Measurements from ENCODE around the gene SDK1.

DNA sequence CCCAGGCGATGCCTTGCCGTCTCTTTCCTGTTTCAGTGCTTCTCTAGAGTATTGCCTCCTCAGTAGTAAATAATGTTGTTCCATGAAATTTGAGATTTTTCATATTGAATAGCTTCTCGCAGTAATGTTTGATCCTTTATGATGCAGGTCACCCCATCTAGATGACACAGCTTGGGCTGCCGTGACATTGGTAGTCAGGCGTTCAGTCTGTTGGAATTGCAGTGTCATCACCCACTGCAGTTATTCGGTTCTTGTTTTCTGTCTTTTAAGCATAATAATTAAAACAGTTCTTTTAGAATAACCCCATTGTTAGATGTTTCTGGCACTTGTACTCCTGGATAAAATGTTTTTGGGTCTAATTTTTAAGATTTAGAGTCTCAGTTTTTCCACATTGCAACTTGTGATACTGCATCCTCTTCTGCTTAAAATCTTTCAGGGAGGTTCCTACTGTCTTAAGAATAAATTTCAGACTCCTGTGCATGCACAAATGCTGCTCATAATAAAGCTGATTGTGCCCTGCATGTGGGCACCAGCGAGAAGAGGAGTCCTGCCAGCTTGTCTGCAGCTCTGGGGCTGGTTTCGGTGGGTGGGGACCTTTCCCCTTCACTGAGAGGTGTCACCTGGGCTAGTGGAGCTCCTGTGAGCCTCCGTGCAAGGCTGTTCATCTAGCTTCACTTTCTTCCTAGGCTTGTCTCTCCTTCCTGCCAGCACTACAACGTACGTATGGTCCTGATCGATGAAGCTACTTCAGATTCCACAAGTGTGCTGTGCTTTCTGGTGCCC is 44.8 kb downstream of the SDK1 start:
- TF ChIP-seq, protein P1, sequence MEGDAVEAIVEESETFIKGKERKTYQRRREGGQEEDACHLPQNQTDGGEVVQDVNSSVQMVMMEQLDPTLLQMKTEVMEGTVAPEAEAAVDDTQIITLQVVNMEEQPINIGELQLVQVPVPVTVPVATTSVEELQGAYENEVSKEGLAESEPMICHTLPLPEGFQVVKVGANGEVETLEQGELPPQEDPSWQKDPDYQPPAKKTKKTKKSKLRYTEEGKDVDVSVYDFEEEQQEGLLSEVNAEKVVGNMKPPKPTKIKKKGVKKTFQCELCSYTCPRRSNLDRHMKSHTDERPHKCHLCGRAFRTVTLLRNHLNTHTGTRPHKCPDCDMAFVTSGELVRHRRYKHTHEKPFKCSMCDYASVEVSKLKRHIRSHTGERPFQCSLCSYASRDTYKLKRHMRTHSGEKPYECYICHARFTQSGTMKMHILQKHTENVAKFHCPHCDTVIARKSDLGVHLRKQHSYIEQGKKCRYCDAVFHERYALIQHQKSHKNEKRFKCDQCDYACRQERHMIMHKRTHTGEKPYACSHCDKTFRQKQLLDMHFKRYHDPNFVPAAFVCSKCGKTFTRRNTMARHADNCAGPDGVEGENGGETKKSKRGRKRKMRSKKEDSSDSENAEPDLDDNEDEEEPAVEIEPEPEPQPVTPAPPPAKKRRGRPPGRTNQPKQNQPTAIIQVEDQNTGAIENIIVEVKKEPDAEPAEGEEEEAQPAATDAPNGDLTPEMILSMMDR (IDR thresholded peaks at IDR 0.05): no peak
- TF ChIP-seq, protein P2, sequence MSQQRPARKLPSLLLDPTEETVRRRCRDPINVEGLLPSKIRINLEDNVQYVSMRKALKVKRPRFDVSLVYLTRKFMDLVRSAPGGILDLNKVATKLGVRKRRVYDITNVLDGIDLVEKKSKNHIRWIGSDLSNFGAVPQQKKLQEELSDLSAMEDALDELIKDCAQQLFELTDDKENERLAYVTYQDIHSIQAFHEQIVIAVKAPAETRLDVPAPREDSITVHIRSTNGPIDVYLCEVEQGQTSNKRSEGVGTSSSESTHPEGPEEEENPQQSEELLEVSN (IDR thresholded peaks at IDR 0.05; ENCODE audit: borderline replicate concordance, low read depth): no peak
- TF ChIP-seq RAD21 (conservative IDR thresholded peaks at IDR 0.05 in 1 of 2, IDR thresholded peaks at IDR 0.05 in 1 of 2) (no peak), POLR2A (IDR thresholded peaks at IDR 0.05; ENCODE audit: low read length) (no peak), ESRRA (IDR thresholded peaks at IDR 0.05; ENCODE audit: borderline replicate concordance, low read length) (no peak), CHD2 (IDR thresholded peaks at IDR 0.05; ENCODE audit: low read length, partially characterized antibody) (no peak), POLR2AphosphoS2 (conservative IDR thresholded peaks at IDR 0.05; ENCODE audit: low read length) (no peak), MAFK (IDR thresholded peaks at IDR 0.05; ENCODE audit: partially characterized antibody) (no peak)
- TF ChIP-seq, protein P3, sequence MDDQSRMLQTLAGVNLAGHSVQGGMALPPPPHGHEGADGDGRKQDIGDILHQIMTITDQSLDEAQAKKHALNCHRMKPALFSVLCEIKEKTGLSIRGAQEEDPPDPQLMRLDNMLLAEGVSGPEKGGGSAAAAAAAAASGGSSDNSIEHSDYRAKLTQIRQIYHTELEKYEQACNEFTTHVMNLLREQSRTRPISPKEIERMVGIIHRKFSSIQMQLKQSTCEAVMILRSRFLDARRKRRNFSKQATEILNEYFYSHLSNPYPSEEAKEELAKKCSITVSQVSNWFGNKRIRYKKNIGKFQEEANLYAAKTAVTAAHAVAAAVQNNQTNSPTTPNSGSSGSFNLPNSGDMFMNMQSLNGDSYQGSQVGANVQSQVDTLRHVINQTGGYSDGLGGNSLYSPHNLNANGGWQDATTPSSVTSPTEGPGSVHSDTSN (IDR thresholded peaks at IDR 0.05): no peak
- TF ChIP-seq, protein P4, sequence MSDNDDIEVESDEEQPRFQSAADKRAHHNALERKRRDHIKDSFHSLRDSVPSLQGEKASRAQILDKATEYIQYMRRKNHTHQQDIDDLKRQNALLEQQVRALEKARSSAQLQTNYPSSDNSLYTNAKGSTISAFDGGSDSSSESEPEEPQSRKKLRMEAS (IDR thresholded peaks at IDR 0.05): no peak

Data from A549 (cell line).